Liver (tissue), 9 donors: ENCODE measurements around the gene CARS2. TPM values are rescaled to one million over a fixed set of nuclear protein-coding genes. Genes with fewer than 3 reads are reported as not detected.
"Not testable (repeated sequence)": the region's sequence is repeated elsewhere in the genome, so short reads cannot be mapped to it uniquely, and the experiment has no call there.

Experiments
- DNase-seq: peaks from one replicate; pipeline ENCODE4 v3.0.0-alpha.2; 2017; ENCODE audit warnings: low spot score
- H3K27ac ChIP-seq, 2 donors: one replicate each; pipeline ENCODE4 v1.7.0; 2013; ENCODE audit warnings: inconsistent platforms in 2 of 2, low read length in 2 of 2, control low read depth in 1 of 2, low read depth in 1 of 2, mild to moderate bottlenecking in 1 of 2
- H3K27me3 ChIP-seq, 4 donors: one replicate each; pipeline versions ENCODE4 v1.6.1 to v1.7.0; 2013; ENCODE audit warnings: low read length in 3 of 4, inconsistent platforms in 1 of 4, mild to moderate bottlenecking in 1 of 4, moderate library complexity in 1 of 4; ENCODE audit not compliant: control insufficient read depth in 4 of 4, insufficient read depth in 4 of 4
- H3K36me3 ChIP-seq, 4 donors: one replicate each; pipeline versions ENCODE4 v1.6.1 to v1.7.0; 2013; ENCODE audit warnings: low read length in 3 of 4, mild to moderate bottlenecking in 3 of 4, low read depth in 1 of 4, moderate library complexity in 1 of 4; ENCODE audit not compliant: control insufficient read depth in 4 of 4, insufficient read depth in 3 of 4
- H3K4me1 ChIP-seq, 4 donors: one replicate each; pipeline versions ENCODE4 v1.6.1 to v1.7.0; 2013; ENCODE audit warnings: low read length in 3 of 4, mild to moderate bottlenecking in 3 of 4, moderate library complexity in 1 of 4; ENCODE audit not compliant: control insufficient read depth in 4 of 4, insufficient read depth in 4 of 4
- H3K4me3 ChIP-seq, 3 donors: one replicate each; pipeline versions ENCODE4 v1.6.1 to v1.7.0; 2013; ENCODE audit warnings: low read length in 3 of 3, control low read depth in 1 of 3, low read depth in 1 of 3, mild to moderate bottlenecking in 1 of 3
- H3K9ac ChIP-seq, 2 donors: one replicate each; pipeline ENCODE4 v1.7.0; 2013; ENCODE audit warnings: low read length in 2 of 2, mild to moderate bottlenecking in 2 of 2, moderate library complexity in 2 of 2, control low read depth in 1 of 2, low read depth in 1 of 2
- H3K9me3 ChIP-seq, 4 donors: one replicate each; pipeline versions ENCODE4 v1.6.1 to v1.7.0; 2013; ENCODE audit warnings: low read length in 3 of 4; ENCODE audit not compliant: control insufficient read depth in 4 of 4
- ATF3 ChIP-seq: IDR thresholded peaks from 2 replicates; pipeline ENCODE4 v1.6.1; 2016; ENCODE audit warnings: antibody characterized with exemption
- CTCF ChIP-seq: fragments of 150-350 bp; IDR thresholded peaks from 2 replicates; pipeline ENCODE4 v1.5.1; 2017; ENCODE audit warnings: improper control_type of control experiment, low read depth, low read length; ENCODE audit not compliant: missing input control
- EGR1 ChIP-seq, 2 donors: IDR thresholded peaks; 2 replicates each; pipeline ENCODE4 v1.6.1; 2016 to 2018; ENCODE audit warnings: antibody characterized with exemption in 2 of 2, low read depth in 2 of 2
- FOXA1 ChIP-seq: IDR thresholded peaks from 2 replicates; pipeline ENCODE4 v1.6.1; 2016; ENCODE audit warnings: antibody characterized with exemption
- FOXA2 ChIP-seq: IDR thresholded peaks from 2 replicates; pipeline ENCODE4 v1.6.1; 2016; ENCODE audit warnings: antibody characterized with exemption
- GABPA ChIP-seq, 2 donors: IDR thresholded peaks in 1 of 2; conservative IDR thresholded peaks in 1 of 2; 2 replicates each; pipeline ENCODE4 v1.6.1; 2016; ENCODE audit warnings: antibody characterized with exemption in 2 of 2, mild to moderate bottlenecking in 1 of 2, moderate library complexity in 1 of 2
- HNF4A ChIP-seq, 2 donors: conservative IDR thresholded peaks; 2 replicates each; pipeline ENCODE4 v1.6.1; 2016; ENCODE audit warnings: antibody characterized with exemption in 2 of 2, mild to moderate bottlenecking in 2 of 2
- HNF4G ChIP-seq: IDR thresholded peaks from 2 replicates; pipeline ENCODE4 v1.6.1; 2016; ENCODE audit warnings: antibody characterized with exemption
- JUND ChIP-seq, 2 donors: IDR thresholded peaks; 2 replicates each; pipeline ENCODE4 v1.6.1; 2016; ENCODE audit warnings: antibody characterized with exemption in 2 of 2
- NR2F2 ChIP-seq: IDR thresholded peaks from 2 replicates; pipeline ENCODE4 v1.6.1; 2016; ENCODE audit warnings: antibody characterized with exemption
- REST ChIP-seq: IDR thresholded peaks from 2 replicates; pipeline ENCODE4 v1.6.1; 2016; ENCODE audit warnings: antibody characterized with exemption, mild to moderate bottlenecking
- SP1 ChIP-seq: IDR thresholded peaks from 2 replicates; pipeline ENCODE4 v1.6.1; 2018; ENCODE audit warnings: antibody characterized with exemption, mild to moderate bottlenecking
- YY1 ChIP-seq: IDR thresholded peaks from 2 replicates; pipeline ENCODE4 v1.6.1; 2016; ENCODE audit warnings: antibody characterized with exemption, mild to moderate bottlenecking
- ZBTB33 ChIP-seq: IDR thresholded peaks from 2 replicates; pipeline ENCODE4 v1.6.1; 2016; ENCODE audit warnings: antibody characterized with exemption
- WGBS: extraction: QIAGEN DNeasy Blood & Tissue Kit; methylation state at CpG from one replicate; pipeline ENCODE4 v1.1.7; 2013; 5-methylcytosine and 5-hydroxymethylcytosine counted together
- polyA plus RNA-seq, 2 donors: library from polyadenylated mRNA; stranded (reverse) in 1 of 2; unstranded in 1 of 2; fragments of 200-250 nt in 1 of 2; fragments of >200 nt in 1 of 2; fragmentation: Nextera tagmentation in 1 of 2; extraction: Ambion mirVana in 1 of 2; gene quantifications; one replicate each; pipeline versions ENCODE4 v1.2.1 to v1.2.3, GENCODE V29; 2013 to 2015
- total RNA-seq, 2 donors: library from RNA; depleted of rRNA; stranded (reverse); fragments of >200 nt; gene quantifications; one replicate each; pipeline ENCODE4 v1.2.3, GENCODE V29; 2014
- donor health status: healthy.
- donor health status: healthy.
- donor health status: healthy.
- donor health status: healthy.
- donor health status: healthy.

The CARS2 gene
- total and polyA plus RNA-seq, 4 donors: 28.6 to 44.0 (median 31.4) TPM

- 93% methylated on average over 3 of the region's 3 CpGs for WGBS
- TF ChIP-seq REST (no peak), ATF3 (no peak), SP1 (no peak)
- H3K9me3 ChIP-seq: no peaks in the 10 kb centered on the region
Observed at GRCh38 chr13:110731072-110731471, 25.2 kb upstream of the CARS2 start.

GRCh38 chr13:110726726-110727125 is 20.8 kb upstream of the CARS2 start:
- Histone ChIP-seq H3K9me3 (no peaks in the 10 kb centered on the region), H3K4me1 (peaks cover 0 to 4% (median 2%) of the 10 kb centered on the region in 4 donors), H3K36me3 (peaks cover 0 to 1% (median 0%) of the 10 kb centered on the region in 4 donors), H3K4me3 (no peak overlapping the region), H3K27me3 (no peaks in the 10 kb centered on the region), H3K27ac (no peak overlapping the region), H3K9ac (no peak overlapping the region)
- DNase-seq: no peak
- TF ChIP-seq SP1: no peak
- no peak for TF ChIP-seq NR2F2
- TF ChIP-seq CTCF: no peak
- 87% methylated on average over 9 of the region's 9 CpGs for WGBS

More at GRCh38 chr13:110731072-110731471, 25.2 kb upstream of the CARS2 start:
- no peaks in the 10 kb centered on the region for H3K27me3 ChIP-seq
- H3K36me3 ChIP-seq: no peaks in the 10 kb centered on the region
- no peak overlapping the region for H3K27ac ChIP-seq
- peaks cover 0 to 4% (median 2%) of the 10 kb centered on the region in 4 donors for H3K4me1 ChIP-seq
- no peak for DNase-seq
- no peak overlapping the region for H3K4me3 ChIP-seq
- H3K9ac ChIP-seq: no peak overlapping the region

GRCh38 chr13:110726153-110726552 is 20.2 kb upstream of the CARS2 start:
- WGBS: 95% methylated on average over 6 of the region's 6 CpGs
- not testable (repeated sequence) for H3K4me1 ChIP-seq, DNase-seq, H3K4me3 ChIP-seq, H3K27ac ChIP-seq, H3K36me3 ChIP-seq, H3K27me3 ChIP-seq, H3K9ac ChIP-seq, H3K9me3 ChIP-seq

- Histone ChIP-seq H3K36me3 (peaks cover 0 to 9% (median 7%) of the 10 kb centered on the region in 4 donors), H3K27ac (no peak overlapping the region), H3K4me3 (no peak overlapping the region), H3K4me1 (peaks cover 0 to 4% (median 2%) of the 10 kb centered on the region in 4 donors), H3K9me3 (no peaks in the 10 kb centered on the region), H3K27me3 (no peaks in the 10 kb centered on the region), H3K9ac (no peak overlapping the region)
- DNase-seq: no peak
- 87% methylated on average over 8 of the region's 8 CpGs for WGBS
- TF ChIP-seq YY1 (no peak), SP1 (no peak), JUND (IDR thresholded peaks at IDR 0.05) (no peak), EGR1 (IDR thresholded peaks at IDR 0.05; ENCODE audit: low read depth in 2 of 2) (no peak), ZBTB33 (no peak), GABPA (IDR thresholded peaks at IDR 0.05 in 1 of 2, conservative IDR thresholded peaks at IDR 0.05 in 1 of 2) (no peak), FOXA1 (no peak), HNF4G (no peak), HNF4A (conservative IDR thresholded peaks at IDR 0.05) (no peak), NR2F2 (no peak), FOXA2 (no peak), CTCF (no peak)
Observed at GRCh38 chr13:110723598-110723997, 17.7 kb upstream of the CARS2 start.
